ENCODE measurements around the gene CFAP97D1. TPM values are rescaled to one million over a fixed set of nuclear protein-coding genes. Genes with fewer than 3 reads are reported as not detected.

The CFAP97D1 gene
- total RNA-seq, 4 donors from 2014 or later = 0.19 to 0.22 TPM; not detected in 2

- TF ChIP-seq, protein P1, sequence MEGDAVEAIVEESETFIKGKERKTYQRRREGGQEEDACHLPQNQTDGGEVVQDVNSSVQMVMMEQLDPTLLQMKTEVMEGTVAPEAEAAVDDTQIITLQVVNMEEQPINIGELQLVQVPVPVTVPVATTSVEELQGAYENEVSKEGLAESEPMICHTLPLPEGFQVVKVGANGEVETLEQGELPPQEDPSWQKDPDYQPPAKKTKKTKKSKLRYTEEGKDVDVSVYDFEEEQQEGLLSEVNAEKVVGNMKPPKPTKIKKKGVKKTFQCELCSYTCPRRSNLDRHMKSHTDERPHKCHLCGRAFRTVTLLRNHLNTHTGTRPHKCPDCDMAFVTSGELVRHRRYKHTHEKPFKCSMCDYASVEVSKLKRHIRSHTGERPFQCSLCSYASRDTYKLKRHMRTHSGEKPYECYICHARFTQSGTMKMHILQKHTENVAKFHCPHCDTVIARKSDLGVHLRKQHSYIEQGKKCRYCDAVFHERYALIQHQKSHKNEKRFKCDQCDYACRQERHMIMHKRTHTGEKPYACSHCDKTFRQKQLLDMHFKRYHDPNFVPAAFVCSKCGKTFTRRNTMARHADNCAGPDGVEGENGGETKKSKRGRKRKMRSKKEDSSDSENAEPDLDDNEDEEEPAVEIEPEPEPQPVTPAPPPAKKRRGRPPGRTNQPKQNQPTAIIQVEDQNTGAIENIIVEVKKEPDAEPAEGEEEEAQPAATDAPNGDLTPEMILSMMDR (IDR thresholded peaks at IDR 0.05; ENCODE audit: low read depth) = no peak
Measured at GRCh38 chr17:43826206-43826605, 46.0 kb downstream of the CFAP97D1 start.

DNA sequence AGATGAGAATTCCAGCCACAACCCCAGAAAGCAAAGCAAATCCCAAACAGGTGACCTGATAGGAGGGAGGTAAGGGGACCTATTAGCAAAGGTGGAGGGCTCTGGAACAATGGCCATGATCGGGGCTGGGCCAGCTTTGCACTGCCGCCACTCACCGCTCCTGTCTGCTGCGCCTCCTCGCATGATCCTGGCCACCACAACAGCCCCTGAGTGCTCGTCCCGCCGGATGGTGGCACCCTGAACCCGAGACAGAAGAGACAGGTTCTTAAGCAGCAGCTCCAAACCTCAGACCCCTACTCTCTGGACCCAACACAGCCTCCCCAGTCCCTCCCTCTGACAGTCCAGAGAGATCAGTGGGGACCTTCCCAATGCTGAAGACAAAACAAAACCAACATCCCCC, 47.4 kb downstream of the CFAP97D1 start:
- TF ChIP-seq, protein P1 (IDR thresholded peaks at IDR 0.05; ENCODE audit: low read depth) = no peak

GRCh38 chr17:43829738-43830137, 49.5 kb downstream of the CFAP97D1 start:
- TF ChIP-seq, protein P1 (IDR thresholded peaks at IDR 0.05; ENCODE audit: low read depth) = no peak

GRCh38 chr17:43830510-43831140, 50.4 kb downstream of the CFAP97D1 start:
- TF ChIP-seq, protein P1 (IDR thresholded peaks at IDR 0.05; ENCODE audit: low read depth) = no peak

- TF ChIP-seq, protein P1 (IDR thresholded peaks at IDR 0.05; ENCODE audit: low read depth) = no peak
Measured at GRCh38 chr17:43831633-43832032, 51.4 kb downstream of the CFAP97D1 start.

DNA sequence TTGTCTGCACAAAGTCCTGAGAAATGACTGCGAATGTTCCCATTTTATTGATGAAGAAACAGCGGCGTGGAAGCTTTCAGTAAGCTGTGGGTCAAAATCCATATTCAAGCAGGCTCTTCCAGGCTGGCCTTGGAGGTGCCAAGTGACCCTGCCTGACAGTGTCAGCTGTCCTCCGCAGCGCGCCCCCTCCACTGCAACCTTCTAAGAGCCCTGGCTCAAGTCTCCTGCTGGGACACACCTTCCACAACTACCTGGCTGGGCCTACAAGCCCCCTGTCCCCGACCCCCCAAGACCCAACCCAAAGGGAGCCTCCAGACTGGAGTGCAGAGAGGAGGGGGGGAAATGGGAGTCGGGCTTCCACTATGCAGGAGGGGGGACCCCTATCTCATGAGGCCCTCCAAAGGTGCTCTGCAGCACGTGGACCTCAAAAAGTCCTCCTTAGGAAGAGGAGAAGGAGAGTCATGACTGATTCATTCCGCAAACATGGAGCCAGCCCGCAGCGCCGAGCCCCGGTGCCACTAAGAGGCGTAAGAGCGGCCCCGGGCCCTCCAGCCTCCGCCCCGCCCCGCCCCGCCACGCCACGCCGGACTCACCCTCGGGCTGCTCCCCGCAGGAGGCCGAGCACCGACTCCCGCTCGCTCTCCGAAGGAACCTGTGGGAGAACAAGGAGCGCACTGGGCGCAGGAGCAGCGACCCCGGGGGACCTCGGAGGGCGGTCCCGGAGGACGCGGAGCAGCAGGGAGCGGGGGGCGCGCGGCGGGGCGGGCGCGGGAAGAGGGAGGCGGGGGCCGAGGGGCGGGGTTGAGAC, 52.1 kb downstream of the CFAP97D1 start:
- TF ChIP-seq, protein P1 (IDR thresholded peaks at IDR 0.05; ENCODE audit: low read depth) = no peak

Data from subcutaneous adipose tissue (tissue), 4 donors.